ENCODE results near the gene CTNNAL1. TPM values are rescaled to one million over a fixed set of nuclear protein-coding genes. Genes with fewer than 3 reads are reported as not detected.

The CTNNAL1 gene
- total and polyA plus RNA-seq, 2 of the 8 experiments (the other 6 are each of a cell fraction or from before 2014, with no cell fraction given) = 23.2 to 66.1 TPM

DNA sequence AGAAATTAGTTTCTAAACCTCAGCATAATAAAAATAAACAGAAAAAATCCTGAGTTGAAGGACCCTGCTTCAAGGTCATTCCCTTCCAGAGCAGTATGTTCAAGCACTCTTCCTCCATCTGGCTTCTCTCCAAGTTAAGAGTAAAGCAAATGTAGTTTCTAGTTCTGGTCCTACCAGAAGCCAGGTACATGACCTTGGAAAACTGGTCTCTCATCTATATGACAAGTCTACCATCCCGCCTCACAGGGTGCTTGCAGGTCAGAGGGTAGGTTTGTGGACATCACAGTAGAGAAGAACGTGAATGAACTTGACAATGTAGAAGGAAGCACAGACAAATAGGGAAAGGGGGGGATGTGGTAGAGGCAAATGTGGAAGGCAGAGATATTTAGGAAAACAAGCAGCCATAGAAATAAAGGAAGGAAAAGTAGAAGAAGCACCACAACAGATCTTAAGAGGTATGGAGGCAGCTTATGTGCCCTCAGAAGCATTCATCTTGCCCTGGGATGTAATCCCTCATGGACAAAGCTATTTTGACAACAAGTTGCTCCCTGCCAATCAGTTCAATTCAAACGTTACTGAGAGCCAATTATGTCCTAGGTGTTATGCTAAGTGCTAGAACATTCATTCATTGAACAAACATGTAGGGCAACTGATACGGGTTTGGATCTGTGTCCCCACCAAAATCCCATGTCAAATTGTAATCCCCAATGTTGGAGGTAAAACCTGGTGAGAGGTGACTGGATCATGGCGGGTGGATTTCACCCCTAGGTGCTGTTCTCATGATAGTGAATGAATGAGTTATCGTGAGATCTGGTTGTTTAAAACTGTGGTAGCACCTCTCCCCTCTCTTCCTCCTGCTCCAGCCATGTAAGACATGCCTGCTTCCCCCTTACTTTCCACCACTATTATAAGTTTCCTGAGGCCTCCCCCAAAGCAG, 23.7 kb upstream of the CTNNAL1 start:
- Histone ChIP-seq H3K4me2 (ENCODE audit: insufficient read depth in 1 of 2, low read depth in 2 of 2, low read length in 2 of 2) (no peak overlapping the region), H3K4me3 (ENCODE audit: extremely low read depth in 1 of 4, insufficient read depth in 2 of 4, low read depth in 3 of 4, low read length in 4 of 4) (no peak overlapping the region), H3K23me2 (ENCODE audit: low read depth, low read length) (no peaks in the 10 kb centered on the region), H2BK12ac (ENCODE audit: low read depth, low read length) (no peak overlapping the region), H2BK5ac (ENCODE audit: low read depth, low read length) (no peak overlapping the region), H3K9me3 (ENCODE audit: insufficient read depth in 2 of 2, low read depth in 1 of 2, low read length in 1 of 2) (no peaks in the 10 kb centered on the region), H3K27ac (ENCODE audit: low read depth, low read length) (no peak overlapping the region), H3K27me3 (replicated peaks in 1 of 4; ENCODE audit: control insufficient read depth in 3 of 4, extremely low read depth in 1 of 4, insufficient read depth in 3 of 4, low read length in 3 of 4) (no peaks in the 10 kb centered on the region), H2BK15ac (ENCODE audit: low read length) (no peak overlapping the region), H4K5ac (ENCODE audit: insufficient read length, low read depth, low read length) (no peak overlapping the region), H4K8ac (ENCODE audit: extremely low read depth, insufficient read depth, low read length) (no peak overlapping the region), H3K23ac (ENCODE audit: insufficient read length) (no peak overlapping the region), H2AFZ (ENCODE audit: low read length) (no peak overlapping the region), H3K14ac (ENCODE audit: insufficient read length) (no peak overlapping the region), H3K79me2 (ENCODE audit: control insufficient read depth in 1 of 2, insufficient read depth in 2 of 2, low read length in 2 of 2) (no peaks in the 10 kb centered on the region), H3K4ac (replicated peaks; ENCODE audit: insufficient read length, low read depth, low read length) (no peak overlapping the region), H3K56ac (replicated peaks; ENCODE audit: insufficient read length, low read depth, low read length) (no peak overlapping the region), H2BK20ac (ENCODE audit: low read length) (no peak overlapping the region), H2AK5ac (ENCODE audit: low read depth, low read length) (no peak overlapping the region), H3K9ac (replicated peaks in 1 of 4; ENCODE audit: extremely low read depth in 1 of 4, low read depth in 3 of 4, low read length in 3 of 4) (no peak overlapping the region), H4K20me1 (replicated peaks in 1 of 2; ENCODE audit: control insufficient read depth in 1 of 2, insufficient read depth in 2 of 2, low read length in 2 of 2) (peaks cover 2 to 3% of the 10 kb centered on the region in 2 experiments), H2BK120ac (replicated peaks; ENCODE audit: low read depth, low read length) (no peak overlapping the region), H4K91ac (replicated peaks; ENCODE audit: insufficient read length, low read length) (no peak overlapping the region), H3K79me1 (ENCODE audit: low read depth, low read length) (no peaks in the 10 kb centered on the region), H3K36me3 (ENCODE audit: control insufficient read depth in 2 of 4, insufficient read depth in 4 of 4, low read length in 3 of 4) (peaks cover 3 to 57% (median 26%) of the 10 kb centered on the region in 4 experiments; a peak in 7 of 8 replicates), H3K4me1 (replicated peaks in 1 of 4; ENCODE audit: control insufficient read depth in 3 of 4, insufficient read depth in 4 of 4, low read length in 3 of 4) (no peaks in the 10 kb centered on the region), H3K18ac (ENCODE audit: extremely low read depth, low read length) (no peak overlapping the region)
- DNase-seq (ENCODE audit: low read depth in 1 of 2, low spot score in 2 of 2) = no peak
- ChIA-PET POLR2A (ENCODE audit: partially characterized antibody) (interaction anchor here (1.0 kb wide), 1 partner anchor 10 kb away, joined by 3 read pairs; no protein-coding TSS in a partner anchor), CTCF (ENCODE audit: partially characterized antibody) (no interaction called here)
- FAIRE-seq = no peak
- WGBS, 2 experiments (ENCODE audit: extremely low coverage in 1 of 2, insufficient coverage in 1 of 2, insufficient read length in 1 of 2, insufficient replicate concordance in 2 of 2, low coverage in 1 of 2, low lambda C conversion rate in 2 of 2, missing lambda C conversion rate in 1 of 2) = 92% methylated on average over 6 of the region's 6 CpGs; no CpG with 5 or more reads in 1 of the 2 experiments
- TF ChIP-seq JUND (IDR thresholded peaks at IDR 0.05; ENCODE audit: low read length) (no peak), BACH1 (IDR thresholded peaks at IDR 0.05; ENCODE audit: low read length) (no peak), RAD21 (IDR thresholded peaks at IDR 0.05 in 1 of 2, conservative IDR thresholded peaks at IDR 0.05 in 1 of 2; ENCODE audit: low read depth in 2 of 2, low read length in 2 of 2) (no peak), EP300 (IDR thresholded peaks at IDR 0.05; ENCODE audit: borderline replicate concordance in 1 of 2, low read depth in 2 of 2, low read length in 2 of 2) (no peak), SP4 (IDR thresholded peaks at IDR 0.05; ENCODE audit: low read length) (no peak), RXRA (IDR thresholded peaks at IDR 0.05; ENCODE audit: insufficient read depth, low read depth, low read length) (no peak), RBBP5 (IDR thresholded peaks at IDR 0.05; ENCODE audit: borderline replicate concordance, low read depth, low read length) (no peak)
